Measurements from ENCODE around the gene CRACR2B. TPM values are rescaled to one million over a fixed set of nuclear protein-coding genes. Genes with fewer than 3 reads are reported as not detected.

Gene CRACR2B
- total and polyA plus RNA-seq, 10 of the 15 experiments (the other 5 are each of a cell fraction or from before 2014, with no cell fraction given), result 0.10 to 33.7 (median 12.7) TPM

- Histone ChIP-seq H3K27me3 (replicated peaks in 1 of 2; ENCODE audit: control insufficient read depth in 2 of 2, insufficient read depth in 2 of 2, low read length in 1 of 2) (no peaks in the 10 kb centered on the region), H3K9ac (ENCODE audit: control insufficient read depth, insufficient read depth, low read length) (no peak overlapping the region), H3K4me1 (ENCODE audit: control insufficient read depth, insufficient read depth, low read length) (no peaks in the 10 kb centered on the region), H3K36me3 (ENCODE audit: control insufficient read depth in 2 of 2, insufficient read depth in 2 of 2, low read length in 1 of 2) (no peaks in the 10 kb centered on the region), H3K27ac (ENCODE audit: control insufficient read depth, insufficient read depth) (no peak overlapping the region), H4K20me1 (ENCODE audit: control insufficient read depth, insufficient read depth) (no peaks in the 10 kb centered on the region), H2AFZ (ENCODE audit: control insufficient read depth, low read depth, low read length) (no peak overlapping the region), H3K4me2 (ENCODE audit: control insufficient read depth, insufficient read depth) (no peak overlapping the region), H3K79me2 (ENCODE audit: control insufficient read depth, insufficient read depth, low read length) (no peaks in the 10 kb centered on the region), H3K9me3 (replicated peaks; ENCODE audit: control insufficient read depth, insufficient read depth, low read length) (no peaks in the 10 kb centered on the region), H3K4me3 (no peak overlapping the region)
- in situ Hi-C loops (cut with MboI) (no loop called here), intact Hi-C loops (cut with micrococcal nuclease; ENCODE audit: unreplicated experiment) (no loop called here)
- DNase-seq (ENCODE audit: low read depth, low spot score) (no peak), ATAC-seq (no peak), FAIRE-seq (no peak)
- TF ChIP-seq ZNF207 (IDR thresholded peaks at IDR 0.05; ENCODE audit: borderline replicate concordance) (no peak), NRF1 (conservative IDR thresholded peaks at IDR 0.05; ENCODE audit: low read depth, low read length) (no peak), CTCF (IDR thresholded peaks at IDR 0.05 in 2 of 3, conservative IDR thresholded peaks at IDR 0.05 in 1 of 3; ENCODE audit: control insufficient read depth in 2 of 3, extremely low read depth in 1 of 3, insufficient read depth in 1 of 3, low read depth in 3 of 3, low read length in 3 of 3) (no peak)
- POLR2A ChIA-PET, result interaction anchor here (0.6 kb wide), 1 partner anchor 209 kb away, joined by 4 read pairs; no protein-coding TSS in a partner anchor
- RAD21 ChIA-PET (ENCODE audit: unreplicated experiment), result no interaction called here
- CTCF ChIA-PET, result no interaction called here
- 14% methylated on average over 12 of the region's 12 CpGs for WGBS (ENCODE audit: insufficient coverage, insufficient replicate concordance, low lambda C conversion rate, missing lambda C conversion rate)
- SMC1A ChIA-PET (ENCODE audit: uncharacterized antibody, unreplicated experiment), result no interaction called here
- no TSS peak for BruUV-seq (replicated peaks)
Measured at GRCh38 chr11:855796-856195, 28.1 kb downstream of the CRACR2B start.

- Histone ChIP-seq H3K27ac (ENCODE audit: control insufficient read depth, insufficient read depth) (no peak overlapping the region), H3K36me3 (ENCODE audit: control insufficient read depth in 2 of 2, insufficient read depth in 2 of 2, low read length in 1 of 2) (no peaks in the 10 kb centered on the region), H3K9me3 (replicated peaks; ENCODE audit: control insufficient read depth, insufficient read depth, low read length) (no peaks in the 10 kb centered on the region), H2AFZ (ENCODE audit: control insufficient read depth, low read depth, low read length) (no peak overlapping the region), H3K79me2 (ENCODE audit: control insufficient read depth, insufficient read depth, low read length) (no peaks in the 10 kb centered on the region), H3K4me3 (no peak overlapping the region), H3K27me3 (replicated peaks in 1 of 2; ENCODE audit: control insufficient read depth in 2 of 2, insufficient read depth in 2 of 2, low read length in 1 of 2) (no peaks in the 10 kb centered on the region), H3K9ac (ENCODE audit: control insufficient read depth, insufficient read depth, low read length) (no peak overlapping the region), H3K4me1 (ENCODE audit: control insufficient read depth, insufficient read depth, low read length) (no peaks in the 10 kb centered on the region), H3K4me2 (ENCODE audit: control insufficient read depth, insufficient read depth) (no peak overlapping the region), H4K20me1 (ENCODE audit: control insufficient read depth, insufficient read depth) (no peaks in the 10 kb centered on the region)
- ChIA-PET SMC1A (ENCODE audit: uncharacterized antibody, unreplicated experiment) (no interaction called here), POLR2A (no interaction called here), RAD21 (ENCODE audit: unreplicated experiment) (no interaction called here), CTCF (no interaction called here)
- FAIRE-seq, result no peak
- in situ Hi-C loops (cut with MboI) (no loop called here), intact Hi-C loops (cut with micrococcal nuclease; ENCODE audit: unreplicated experiment) (no loop called here)
- TF ChIP-seq RFX5 (IDR thresholded peaks at IDR 0.05; ENCODE audit: low read depth, low read length) (no peak), FOS (IDR thresholded peaks at IDR 0.05; ENCODE audit: borderline replicate concordance, extremely low read depth, insufficient read length) (no peak), JUND (IDR thresholded peaks at IDR 0.05; ENCODE audit: low read depth, low read length) (no peak), MEF2A (IDR thresholded peaks at IDR 0.05; ENCODE audit: insufficient read depth, low read depth, low read length) (no peak)
- DNase-seq (ENCODE audit: low read depth, low spot score), result no peak
- no peak for ATAC-seq
- no TSS peak for BruUV-seq (replicated peaks)
- WGBS (ENCODE audit: insufficient coverage, insufficient replicate concordance, low lambda C conversion rate, missing lambda C conversion rate), result 23% methylated on average over 8 of the region's 8 CpGs
Measured at GRCh38 chr11:856397-856796, 28.7 kb downstream of the CRACR2B start.
